NCI-H128 (cell line): ENCODE data around the gene CD79B.

Source experiments
- DNase-seq: peaks from one replicate; lab custom pipeline; 2025; ENCODE audit not compliant: unreplicated experiment; lab: John Stamatoyannopoulos, UW

The CD79B gene

GRCh38 chr17:63880706-63881105, 51.4 kb downstream of the CD79B start:
- DNase-seq, result no peak
